Caco-2 (cell line): ENCODE measurements around the gene SLC26A1. TPM values are rescaled to one million over a fixed set of nuclear protein-coding genes. Genes with fewer than 3 reads are reported as not detected.

Source experiments
- BruUV-seq: library from RNA; stranded (reverse); fragments of 400-500 nt; replicated peaks from 2 replicates; lab custom pipeline; 2021; lab: Mats Ljungman, UMichigan
- CTCF ChIA-PET: fragments of 300-600 bp; sonication (Branson Sonifier 250); formaldehyde crosslinking; loops from one replicate; lab custom pipeline; 2022; ENCODE audit warnings: antibody characterized with exemption; lab: Charles Lee
- POLR2A ChIA-PET: fragments of 300-600 bp; sonication (Branson Sonifier 250); formaldehyde crosslinking; loops from one replicate; lab custom pipeline; 2022; ENCODE audit warnings: antibody characterized with exemption; lab: Charles Lee
- DNase-seq, 2 experiments: peaks; one replicate each; pipeline versions ENCODE4 v3.0.0 to v3.0.0-alpha.2; 2020 to 2022
- H3K27me3 ChIP-seq: replicated peaks from 2 replicates; pipeline ENCODE4 v1.6.0; 2011; ENCODE audit warnings: low read length; ENCODE audit not compliant: control insufficient read depth, insufficient read depth
- H3K36me3 ChIP-seq: 2 replicates; pipeline ENCODE4 v1.5.1; 2011; ENCODE audit warnings: low read length; ENCODE audit not compliant: control insufficient read depth, insufficient read depth
- H3K4me1 ChIP-seq: fragments of 250-450 bp; sonication (Bioruptor Pico); 2 replicates; pipeline ENCODE4 v1.5.1; 2020; ENCODE audit warnings: mild to moderate bottlenecking
- H3K4me3 ChIP-seq: 2 replicates; pipeline ENCODE4 v1.5.1; 2011; ENCODE audit warnings: low read depth, mild to moderate bottlenecking, control low read depth, low read length
- H3K9me3 ChIP-seq: fragments of 250-450 bp; sonication (Bioruptor Pico); 2 replicates; pipeline ENCODE4 v1.5.1; 2020; ENCODE audit warnings: mild to moderate bottlenecking, moderate library complexity
- H3K27ac Mint-ChIP-seq: one replicate; pipeline ENCODE4 v1.8.0; 2022; ENCODE audit warnings: mixed read lengths; ENCODE audit not compliant: unreplicated experiment
- H3K27me3 Mint-ChIP-seq: one replicate; pipeline ENCODE4 v1.8.0; 2022; ENCODE audit warnings: mixed read lengths; ENCODE audit not compliant: insufficient read depth, unreplicated experiment
- H3K36me3 Mint-ChIP-seq: one replicate; pipeline ENCODE4 v1.8.0; 2022; ENCODE audit warnings: mild to moderate bottlenecking, mixed read lengths; ENCODE audit not compliant: insufficient read depth, unreplicated experiment
- H3K4me1 Mint-ChIP-seq: one replicate; pipeline ENCODE4 v1.8.0; 2022; ENCODE audit warnings: low read depth, mixed read lengths; ENCODE audit not compliant: unreplicated experiment
- H3K4me3 Mint-ChIP-seq: one replicate; pipeline ENCODE4 v1.8.0; 2022; ENCODE audit warnings: mild to moderate bottlenecking, moderate library complexity, mixed read lengths; ENCODE audit not compliant: unreplicated experiment
- H3K9me3 Mint-ChIP-seq: one replicate; pipeline ENCODE4 v1.8.0; 2022; ENCODE audit warnings: mixed read lengths; ENCODE audit not compliant: unreplicated experiment
- CTCF ChIP-seq, 2 experiments: fragments of 200-600 bp in 1 of 2; IDR thresholded peaks; 1 replicate in 1 of 2; 2 replicates in 1 of 2; pipeline versions ENCODE4 v1.5.1 to v1.8.0; 2011 to 2022; ENCODE audit warnings: antibody characterized with exemption in 1 of 2, control low read depth in 1 of 2, inconsistent platforms in 1 of 2, low read depth in 1 of 2, low read length in 1 of 2, mild to moderate bottlenecking in 1 of 2, moderate library complexity in 1 of 2; ENCODE audit not compliant: insufficient read depth in 1 of 2, severe bottlenecking in 1 of 2, unreplicated experiment in 1 of 2
- intact Hi-C: fragments of 100-400 bp; cut with micrococcal nuclease; formaldehyde crosslinking; loops from one replicate; pipeline ENCODE4 v1.10.0; 2022; ENCODE audit not compliant: unreplicated experiment
- total RNA-seq: library from RNA; stranded (reverse); gene quantifications from 2 replicates; pipeline ENCODE4 v1.2.3, GENCODE V29; 2022

The SLC26A1 gene
- total RNA-seq, 1 experiment from 2014 or later = 9.6 TPM

GRCh38 chr4:1041147-1041935 is 48.1 kb upstream of the SLC26A1 start:
- POLR2A ChIA-PET = no interaction called here
- BruUV-seq = no TSS peak
- Histone ChIP-seq H3K36me3 (no peaks in the 10 kb centered on the region), H3K27me3 (no peaks in the 10 kb centered on the region), H3K4me3 (no peak overlapping the region), H3K9me3 (no peaks in the 10 kb centered on the region), H3K4me1 (peaks cover 29% of the 10 kb centered on the region)
- no peak for DNase-seq
- H3K4me3 Mint-ChIP-seq = no peak overlapping the region
- no peaks in the 10 kb centered on the region for H3K36me3 Mint-ChIP-seq
- intact Hi-C loops = no loop called here
- no peaks in the 10 kb centered on the region for H3K27me3 Mint-ChIP-seq
- TF ChIP-seq CTCF (IDR thresholded peaks at IDR 0.05; ENCODE audit: insufficient read depth in 1 of 2, low read depth in 1 of 2, low read length in 1 of 2, severe bottlenecking in 1 of 2, unreplicated experiment in 1 of 2) = no peak
- H3K4me1 Mint-ChIP-seq = peaks cover 6% of the 10 kb centered on the region
- H3K27ac Mint-ChIP-seq = no peak overlapping the region
- H3K9me3 Mint-ChIP-seq = no peaks in the 10 kb centered on the region
- CTCF ChIA-PET = no interaction called here

DNA sequence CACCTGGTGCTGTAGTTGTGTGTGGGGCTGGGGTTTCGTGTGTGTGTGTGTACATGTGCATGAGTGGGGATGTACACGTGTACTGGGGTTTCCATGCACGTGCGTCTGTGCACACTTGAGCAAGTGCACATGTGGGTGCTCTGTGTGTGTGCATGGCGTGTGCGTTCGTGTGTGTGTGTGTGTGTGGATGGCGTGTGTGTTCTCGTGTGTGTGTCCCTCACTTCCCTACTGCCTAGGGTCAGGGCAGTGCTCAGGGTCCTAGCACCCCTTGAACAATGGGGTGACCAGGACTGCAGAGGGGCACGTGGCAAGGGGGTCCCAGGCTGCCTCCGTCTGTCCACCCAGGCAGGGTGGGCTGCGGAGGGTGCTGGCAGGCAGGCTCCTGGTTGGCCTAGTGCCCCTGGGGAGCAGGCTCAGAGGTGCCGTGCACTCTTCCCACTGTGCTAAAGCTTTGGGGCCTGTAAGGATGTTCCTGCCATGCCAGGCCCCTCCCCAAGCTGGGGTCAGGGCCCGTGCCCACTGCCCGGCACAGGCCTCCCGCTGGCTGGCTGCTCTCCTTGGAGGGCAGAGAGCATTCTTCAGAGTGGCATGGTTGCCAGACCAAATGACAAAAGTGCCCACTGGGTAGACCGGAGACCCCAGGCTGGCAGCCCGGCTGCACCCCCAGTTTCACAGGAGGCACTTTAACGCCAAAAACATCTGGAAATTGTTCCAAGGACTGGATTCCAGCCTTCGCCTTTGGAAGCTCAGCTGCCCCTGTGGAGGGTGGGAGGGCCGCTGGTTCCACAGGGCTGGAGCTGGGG is 47.3 kb upstream of the SLC26A1 start:
- no peak overlapping the region for H3K4me3 ChIP-seq
- no peaks in the 10 kb centered on the region for H3K36me3 ChIP-seq
- POLR2A ChIA-PET = no interaction called here
- CTCF ChIA-PET = no interaction called here
- no peaks in the 10 kb centered on the region for H3K36me3 Mint-ChIP-seq
- BruUV-seq = no TSS peak
- H3K9me3 Mint-ChIP-seq = no peaks in the 10 kb centered on the region
- H3K27me3 ChIP-seq = no peaks in the 10 kb centered on the region
- H3K27me3 Mint-ChIP-seq = no peaks in the 10 kb centered on the region
- intact Hi-C loops = no loop called here
- no peak overlapping the region for H3K4me3 Mint-ChIP-seq
- DNase-seq = no peak
- H3K4me1 Mint-ChIP-seq = peaks cover 6% of the 10 kb centered on the region
- TF ChIP-seq CTCF (IDR thresholded peaks at IDR 0.05; ENCODE audit: insufficient read depth in 1 of 2, low read depth in 1 of 2, low read length in 1 of 2, severe bottlenecking in 1 of 2, unreplicated experiment in 1 of 2) = no peak
- H3K9me3 ChIP-seq = no peaks in the 10 kb centered on the region
- no peak overlapping the region for H3K27ac Mint-ChIP-seq
- peaks cover 28% of the 10 kb centered on the region for H3K4me1 ChIP-seq

GRCh38 chr4:1039493-1040343 is 46.5 kb upstream of the SLC26A1 start:
- peaks cover 6% of the 10 kb centered on the region for H3K4me1 Mint-ChIP-seq
- no TSS peak for BruUV-seq
- H3K4me3 Mint-ChIP-seq = no peak overlapping the region
- no peaks in the 10 kb centered on the region for H3K9me3 ChIP-seq
- no peak overlapping the region for H3K4me3 ChIP-seq
- no peaks in the 10 kb centered on the region for H3K27me3 ChIP-seq
- ChIA-PET POLR2A (no interaction called here), CTCF (no interaction called here)
- no peaks in the 10 kb centered on the region for H3K36me3 Mint-ChIP-seq
- no peak for DNase-seq
- peaks cover 20% of the 10 kb centered on the region for H3K4me1 ChIP-seq
- no peaks in the 10 kb centered on the region for H3K9me3 Mint-ChIP-seq
- no peak overlapping the region for H3K27ac Mint-ChIP-seq
- intact Hi-C loops = no loop called here
- TF ChIP-seq CTCF (IDR thresholded peaks at IDR 0.05; ENCODE audit: insufficient read depth in 1 of 2, low read depth in 1 of 2, low read length in 1 of 2, severe bottlenecking in 1 of 2, unreplicated experiment in 1 of 2) = no peak
- H3K27me3 Mint-ChIP-seq = no peaks in the 10 kb centered on the region
- H3K36me3 ChIP-seq = no peaks in the 10 kb centered on the region
